Breast epithelium (tissue), 3 donors: ENCODE results near the gene CETN2.

Experiments used
- POLR2A ChIP-seq: fragments of 450-650 bp; IDR thresholded peaks from one replicate; pipeline ENCODE4 v1.6.1; 2016; ENCODE audit warnings: antibody characterized with exemption, mild to moderate bottlenecking, moderate library complexity
- POLR2AphosphoS5 ChIP-seq, 3 donors: sonication (generic); formaldehyde crosslinking; IDR thresholded peaks; one replicate each; pipeline ENCODE4 v1.6.1; 2017; ENCODE audit warnings: antibody characterized with exemption in 3 of 3
- TF ChIP-seq, protein P1 (sequence below), 3 donors: fragments of 450-650 bp; IDR thresholded peaks; one replicate each; pipeline ENCODE4 v1.5.1; 2016 to 2017; ENCODE audit warnings: antibody characterized with exemption in 3 of 3, mild to moderate bottlenecking in 3 of 3, moderate library complexity in 3 of 3

DNA sequence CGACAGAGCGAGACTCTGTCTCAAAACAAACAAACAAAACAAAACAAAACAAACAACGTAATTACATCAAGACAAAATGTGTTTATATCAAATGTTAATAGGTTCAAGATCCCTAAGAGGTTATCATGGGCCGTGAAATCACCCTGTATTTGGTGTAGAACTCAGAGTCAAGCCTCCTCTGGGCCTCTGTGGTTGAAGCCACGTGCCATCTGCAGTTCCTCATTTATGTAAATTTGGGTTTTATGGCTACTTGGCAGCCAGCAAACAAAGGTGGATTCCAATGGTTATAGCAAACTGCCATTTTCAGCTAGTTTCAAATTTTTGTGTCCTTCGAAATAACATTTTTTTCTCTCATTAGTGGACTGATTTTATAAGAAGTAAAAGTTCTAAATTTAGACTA lies 16.7 kb upstream of the CETN2 start:
- TF ChIP-seq, protein P1, sequence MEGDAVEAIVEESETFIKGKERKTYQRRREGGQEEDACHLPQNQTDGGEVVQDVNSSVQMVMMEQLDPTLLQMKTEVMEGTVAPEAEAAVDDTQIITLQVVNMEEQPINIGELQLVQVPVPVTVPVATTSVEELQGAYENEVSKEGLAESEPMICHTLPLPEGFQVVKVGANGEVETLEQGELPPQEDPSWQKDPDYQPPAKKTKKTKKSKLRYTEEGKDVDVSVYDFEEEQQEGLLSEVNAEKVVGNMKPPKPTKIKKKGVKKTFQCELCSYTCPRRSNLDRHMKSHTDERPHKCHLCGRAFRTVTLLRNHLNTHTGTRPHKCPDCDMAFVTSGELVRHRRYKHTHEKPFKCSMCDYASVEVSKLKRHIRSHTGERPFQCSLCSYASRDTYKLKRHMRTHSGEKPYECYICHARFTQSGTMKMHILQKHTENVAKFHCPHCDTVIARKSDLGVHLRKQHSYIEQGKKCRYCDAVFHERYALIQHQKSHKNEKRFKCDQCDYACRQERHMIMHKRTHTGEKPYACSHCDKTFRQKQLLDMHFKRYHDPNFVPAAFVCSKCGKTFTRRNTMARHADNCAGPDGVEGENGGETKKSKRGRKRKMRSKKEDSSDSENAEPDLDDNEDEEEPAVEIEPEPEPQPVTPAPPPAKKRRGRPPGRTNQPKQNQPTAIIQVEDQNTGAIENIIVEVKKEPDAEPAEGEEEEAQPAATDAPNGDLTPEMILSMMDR (IDR thresholded peaks at IDR 0.05): no peak
- TF ChIP-seq POLR2AphosphoS5 (IDR thresholded peaks at IDR 0.05) (no peak), POLR2A (no peak)
